ENCODE results near the gene SLC2A8.

The SLC2A8 gene

GRCh38 chr9:127457191-127457878 lies 60.4 kb downstream of the SLC2A8 start:
- no peak for DNase-seq (ENCODE audit: low spot score)
